Measurements from ENCODE around the gene PPDPF. TPM values are rescaled to one million over a fixed set of nuclear protein-coding genes. Genes with fewer than 3 reads are reported as not detected.

Gene PPDPF
- polyA plus RNA-seq, 1 donor (not counting 4 experiments of a cell fraction or from before 2014, with no cell fraction given): 8.8 TPM

- Histone ChIP-seq H4K20me1 (ENCODE audit: control insufficient read depth, extremely low read depth, insufficient read depth, low read length) (peaks cover 9% of the 10 kb centered on the region), H3K4me1 (ENCODE audit: control insufficient read depth, extremely low read depth, insufficient read depth, low read length) (peaks cover 10% of the 10 kb centered on the region), H3K4me2 (ENCODE audit: control insufficient read depth, extremely low read depth, insufficient read depth, low read depth, low read length) (no peak overlapping the region), H2AFZ (ENCODE audit: control insufficient read depth, low read length) (no peak overlapping the region), H3K36me3 (ENCODE audit: control insufficient read depth in 2 of 2, extremely low read depth in 1 of 2, insufficient read depth in 2 of 2, low read length in 2 of 2) (peaks cover 5 to 11% of the 10 kb centered on the region in 2 experiments), H3K27ac (ENCODE audit: control insufficient read depth, insufficient read depth, low read length) (no peak overlapping the region), H3K27me3 (ENCODE audit: control insufficient read depth, extremely low read depth, insufficient read depth, low read length) (no peaks in the 10 kb centered on the region), H3K4me3 (ENCODE audit: control insufficient read depth in 2 of 3, extremely low read depth in 1 of 3, insufficient read depth in 2 of 3, low read depth in 1 of 3, low read length in 3 of 3) (no peak overlapping the region), H3K79me2 (ENCODE audit: control insufficient read depth, insufficient read depth, low read length) (peaks cover 16% of the 10 kb centered on the region), H3K9me3 (ENCODE audit: control insufficient read depth, low read depth, low read length) (no peaks in the 10 kb centered on the region), H3K9me1 (ENCODE audit: control insufficient read depth, extremely low read depth, insufficient read depth, low read length) (no peaks in the 10 kb centered on the region), H3K9ac (ENCODE audit: control insufficient read depth, extremely low read depth, insufficient read depth, low read length) (no peak overlapping the region)
- no peak for TF ChIP-seq CTCF (optimal IDR thresholded peaks at IDR 0.05 in 1 of 3, IDR thresholded peaks at IDR 0.05 in 1 of 3, conservative IDR thresholded peaks at IDR 0.05 in 1 of 3; ENCODE audit: extremely low read depth in 1 of 3, insufficient read depth in 2 of 3, low read length in 3 of 3)
- TF ChIP-seq EZH2 (IDR thresholded peaks at IDR 0.05; ENCODE audit: low read length): no peak
- no peak for DNase-seq (ENCODE audit: low read depth, low spot score)
- no peak for FAIRE-seq
- dilution Hi-C loops (cut with MboI; ENCODE audit: extremely low pct_ligation_motif_present, low sequenced_read_pairs): no loop called here
Observed at GRCh38 chr20:63517376-63518309, 2.9 kb upstream of the PPDPF start.

- H3K36me3 ChIP-seq (ENCODE audit: control insufficient read depth in 2 of 2, extremely low read depth in 1 of 2, insufficient read depth in 2 of 2, low read length in 2 of 2): peaks cover 11 to 16% of the 10 kb centered on the region in 2 experiments
- no peak overlapping the region for H3K9ac ChIP-seq (ENCODE audit: control insufficient read depth, extremely low read depth, insufficient read depth, low read length)
- H3K4me1 ChIP-seq (ENCODE audit: control insufficient read depth, extremely low read depth, insufficient read depth, low read length): peaks cover 10% of the 10 kb centered on the region
- peaks cover 20% of the 10 kb centered on the region for H3K79me2 ChIP-seq (ENCODE audit: control insufficient read depth, insufficient read depth, low read length)
- H4K20me1 ChIP-seq (ENCODE audit: control insufficient read depth, extremely low read depth, insufficient read depth, low read length): peaks cover 14% of the 10 kb centered on the region
- dilution Hi-C loops (cut with MboI; ENCODE audit: extremely low pct_ligation_motif_present, low sequenced_read_pairs): no loop called here
- H3K27ac ChIP-seq (ENCODE audit: control insufficient read depth, insufficient read depth, low read length): no peak overlapping the region
- no peak for DNase-seq (ENCODE audit: low read depth, low spot score)
- H3K9me1 ChIP-seq (ENCODE audit: control insufficient read depth, extremely low read depth, insufficient read depth, low read length): no peaks in the 10 kb centered on the region
- TF ChIP-seq CTCF (optimal IDR thresholded peaks at IDR 0.05 in 1 of 3, IDR thresholded peaks at IDR 0.05 in 1 of 3, conservative IDR thresholded peaks at IDR 0.05 in 1 of 3; ENCODE audit: extremely low read depth in 1 of 3, insufficient read depth in 2 of 3, low read length in 3 of 3): no peak
- no peak overlapping the region for H3K4me3 ChIP-seq (ENCODE audit: control insufficient read depth in 2 of 3, extremely low read depth in 1 of 3, insufficient read depth in 2 of 3, low read depth in 1 of 3, low read length in 3 of 3)
- no peak overlapping the region for H2AFZ ChIP-seq (ENCODE audit: control insufficient read depth, low read length)
- peaks cover 5% of the 10 kb centered on the region for H3K9me3 ChIP-seq (ENCODE audit: control insufficient read depth, low read depth, low read length)
- no peak for FAIRE-seq
- H3K27me3 ChIP-seq (ENCODE audit: control insufficient read depth, extremely low read depth, insufficient read depth, low read length): no peaks in the 10 kb centered on the region
- no peak overlapping the region for H3K4me2 ChIP-seq (ENCODE audit: control insufficient read depth, extremely low read depth, insufficient read depth, low read depth, low read length)
Observed at GRCh38 chr20:63518351-63518861, 2.2 kb upstream of the PPDPF start.
